Measurements from ENCODE around the gene RNF212.

The RNF212 gene

DNA sequence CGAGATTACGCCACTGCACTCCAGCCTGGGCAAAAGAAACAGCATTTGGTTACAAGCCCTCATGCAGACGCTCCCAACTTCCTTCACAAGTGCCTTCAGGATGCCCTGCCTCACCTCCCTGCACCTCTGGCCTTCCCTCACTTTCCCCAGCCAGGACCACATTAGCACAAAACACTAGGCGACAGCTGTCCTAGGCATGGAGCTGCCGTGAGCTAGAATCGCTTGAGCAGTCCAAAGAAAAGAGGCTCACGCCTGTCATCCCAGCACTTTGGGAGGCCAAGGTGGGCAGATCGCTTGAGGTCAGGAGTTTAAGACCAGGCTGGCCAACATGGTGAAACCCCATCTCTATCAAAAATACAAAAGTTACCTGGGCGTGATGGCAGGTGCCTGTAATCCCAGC is 15.8 kb downstream of the RNF212 start:
- TF ChIP-seq YY1 (IDR thresholded peaks at IDR 0.05; ENCODE audit: low read depth): no peak

- no peak for TF ChIP-seq TEAD4 (IDR thresholded peaks at IDR 0.05)
- TF ChIP-seq MAX (IDR thresholded peaks at IDR 0.05): no peak
- TF ChIP-seq NFIC (IDR thresholded peaks at IDR 0.05): no peak
- TF ChIP-seq TAF1 (IDR thresholded peaks at IDR 0.05; ENCODE audit: low read depth): no peak
- no peak for TF ChIP-seq ZBTB7A (IDR thresholded peaks at IDR 0.05; ENCODE audit: low read depth)
- TF ChIP-seq FOXM1 (IDR thresholded peaks at IDR 0.05; ENCODE audit: borderline replicate concordance, low read depth): no peak
Observed at GRCh38 chr4:1096841-1097240, 16.5 kb downstream of the RNF212 start.

DNA sequence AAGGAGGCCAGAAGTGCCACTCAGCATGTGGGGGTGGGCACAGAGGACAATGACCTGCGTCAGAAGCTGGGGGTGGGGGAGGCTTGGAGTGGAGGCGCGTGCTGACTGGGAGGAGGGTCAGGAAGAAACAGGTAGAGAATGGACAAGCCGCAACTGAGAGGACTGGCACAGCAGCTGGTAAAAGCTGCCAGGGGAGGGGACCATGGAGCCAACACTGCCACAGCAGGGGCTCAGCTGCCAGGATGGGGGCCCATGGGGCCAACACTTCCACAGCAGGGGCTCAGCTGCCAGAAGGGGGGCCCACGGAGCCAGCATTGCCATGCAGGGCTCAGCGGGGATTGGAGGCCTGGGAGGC is 19.1 kb downstream of the RNF212 start:
- TF ChIP-seq YY1 (IDR thresholded peaks at IDR 0.05; ENCODE audit: low read depth): no peak
- TF ChIP-seq, protein P1, sequence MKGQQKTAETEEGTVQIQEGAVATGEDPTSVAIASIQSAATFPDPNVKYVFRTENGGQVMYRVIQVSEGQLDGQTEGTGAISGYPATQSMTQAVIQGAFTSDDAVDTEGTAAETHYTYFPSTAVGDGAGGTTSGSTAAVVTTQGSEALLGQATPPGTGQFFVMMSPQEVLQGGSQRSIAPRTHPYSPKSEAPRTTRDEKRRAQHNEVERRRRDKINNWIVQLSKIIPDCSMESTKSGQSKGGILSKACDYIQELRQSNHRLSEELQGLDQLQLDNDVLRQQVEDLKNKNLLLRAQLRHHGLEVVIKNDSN (IDR thresholded peaks at IDR 0.05): no peak
- TF ChIP-seq TCF12 (IDR thresholded peaks at IDR 0.05; ENCODE audit: low read depth): no peak
- TF ChIP-seq EP300 (IDR thresholded peaks at IDR 0.05; ENCODE audit: borderline replicate concordance): no peak
- TF ChIP-seq RAD21 (IDR thresholded peaks at IDR 0.05; ENCODE audit: low read depth): no peak
- no peak for TF ChIP-seq FOXM1 (IDR thresholded peaks at IDR 0.05; ENCODE audit: borderline replicate concordance, low read depth)
- TF ChIP-seq TAF1 (IDR thresholded peaks at IDR 0.05; ENCODE audit: low read depth): no peak
- TF ChIP-seq, protein P2, sequence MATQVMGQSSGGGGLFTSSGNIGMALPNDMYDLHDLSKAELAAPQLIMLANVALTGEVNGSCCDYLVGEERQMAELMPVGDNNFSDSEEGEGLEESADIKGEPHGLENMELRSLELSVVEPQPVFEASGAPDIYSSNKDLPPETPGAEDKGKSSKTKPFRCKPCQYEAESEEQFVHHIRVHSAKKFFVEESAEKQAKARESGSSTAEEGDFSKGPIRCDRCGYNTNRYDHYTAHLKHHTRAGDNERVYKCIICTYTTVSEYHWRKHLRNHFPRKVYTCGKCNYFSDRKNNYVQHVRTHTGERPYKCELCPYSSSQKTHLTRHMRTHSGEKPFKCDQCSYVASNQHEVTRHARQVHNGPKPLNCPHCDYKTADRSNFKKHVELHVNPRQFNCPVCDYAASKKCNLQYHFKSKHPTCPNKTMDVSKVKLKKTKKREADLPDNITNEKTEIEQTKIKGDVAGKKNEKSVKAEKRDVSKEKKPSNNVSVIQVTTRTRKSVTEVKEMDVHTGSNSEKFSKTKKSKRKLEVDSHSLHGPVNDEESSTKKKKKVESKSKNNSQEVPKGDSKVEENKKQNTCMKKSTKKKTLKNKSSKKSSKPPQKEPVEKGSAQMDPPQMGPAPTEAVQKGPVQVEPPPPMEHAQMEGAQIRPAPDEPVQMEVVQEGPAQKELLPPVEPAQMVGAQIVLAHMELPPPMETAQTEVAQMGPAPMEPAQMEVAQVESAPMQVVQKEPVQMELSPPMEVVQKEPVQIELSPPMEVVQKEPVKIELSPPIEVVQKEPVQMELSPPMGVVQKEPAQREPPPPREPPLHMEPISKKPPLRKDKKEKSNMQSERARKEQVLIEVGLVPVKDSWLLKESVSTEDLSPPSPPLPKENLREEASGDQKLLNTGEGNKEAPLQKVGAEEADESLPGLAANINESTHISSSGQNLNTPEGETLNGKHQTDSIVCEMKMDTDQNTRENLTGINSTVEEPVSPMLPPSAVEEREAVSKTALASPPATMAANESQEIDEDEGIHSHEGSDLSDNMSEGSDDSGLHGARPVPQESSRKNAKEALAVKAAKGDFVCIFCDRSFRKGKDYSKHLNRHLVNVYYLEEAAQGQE (IDR thresholded peaks at IDR 0.05; ENCODE audit: low read depth): no peak
- no peak for TF ChIP-seq NFIC (IDR thresholded peaks at IDR 0.05)
- TF ChIP-seq CEBPB (IDR thresholded peaks at IDR 0.05): no peak
- TF ChIP-seq TEAD4 (IDR thresholded peaks at IDR 0.05): no peak
- TF ChIP-seq ZBTB7A (IDR thresholded peaks at IDR 0.05; ENCODE audit: low read depth): no peak
- no peak for TF ChIP-seq EGR1 (IDR thresholded peaks at IDR 0.05)
- no peak for TF ChIP-seq CREB1 (IDR thresholded peaks at IDR 0.05; ENCODE audit: low read depth)
- TF ChIP-seq MAX (IDR thresholded peaks at IDR 0.05): no peak

DNA sequence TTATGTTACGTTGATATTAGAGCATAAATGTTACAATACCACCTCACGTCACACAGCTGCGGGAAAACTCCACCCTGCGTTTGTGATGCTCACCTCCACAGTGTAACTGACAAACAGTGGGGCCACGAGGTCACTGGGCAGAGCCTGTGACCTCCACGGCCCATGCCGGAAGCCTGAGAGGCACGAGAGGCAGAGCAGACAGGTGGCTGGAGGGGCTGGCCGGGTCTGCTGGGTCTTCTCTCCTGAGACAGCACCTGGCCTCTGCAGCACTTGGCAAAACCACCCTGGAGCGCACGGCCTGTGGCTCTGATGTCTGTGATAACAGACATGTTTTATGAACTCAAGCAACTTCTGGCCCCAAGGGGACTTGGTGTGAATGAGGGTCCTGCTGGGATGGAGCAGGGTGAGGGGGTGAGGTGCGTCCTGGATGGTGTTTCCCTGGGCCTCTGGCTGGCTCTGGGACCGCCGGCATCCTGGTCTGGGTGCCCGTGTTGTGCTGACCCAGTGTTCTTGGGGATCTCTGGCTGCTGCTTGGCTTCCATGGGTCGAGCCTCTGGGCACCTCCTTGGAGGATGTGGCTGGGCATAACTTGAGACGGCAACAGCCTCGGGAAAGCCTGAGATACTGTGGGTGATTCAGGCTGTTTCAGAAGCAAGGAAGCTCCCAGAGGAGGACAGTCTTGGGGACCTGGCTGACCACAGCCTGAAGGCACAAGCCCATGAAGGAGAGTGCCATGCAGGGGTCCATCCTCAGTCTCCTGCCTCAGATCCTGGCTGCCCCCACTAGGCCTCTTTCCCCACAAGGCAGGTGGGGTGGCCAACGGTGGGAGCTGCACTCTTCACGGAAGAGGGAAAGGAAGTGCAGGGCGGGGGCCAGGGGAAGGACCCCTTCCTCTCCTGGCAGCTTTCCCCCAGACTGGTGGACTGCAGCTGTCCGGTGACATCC is 19.7 kb downstream of the RNF212 start:
- no peak for TF ChIP-seq CEBPB (IDR thresholded peaks at IDR 0.05)
- TF ChIP-seq, protein P2 (IDR thresholded peaks at IDR 0.05; ENCODE audit: low read depth): no peak
- TF ChIP-seq EP300 (IDR thresholded peaks at IDR 0.05; ENCODE audit: borderline replicate concordance): no peak
- no peak for TF ChIP-seq RAD21 (IDR thresholded peaks at IDR 0.05; ENCODE audit: low read depth)
- TF ChIP-seq, protein P1 (IDR thresholded peaks at IDR 0.05): no peak
- TF ChIP-seq TEAD4 (IDR thresholded peaks at IDR 0.05): no peak
- TF ChIP-seq TAF1 (IDR thresholded peaks at IDR 0.05; ENCODE audit: low read depth): no peak
- TF ChIP-seq EGR1 (IDR thresholded peaks at IDR 0.05): no peak
- no peak for TF ChIP-seq TCF12 (IDR thresholded peaks at IDR 0.05; ENCODE audit: low read depth)
- TF ChIP-seq MAX (IDR thresholded peaks at IDR 0.05): no peak
- TF ChIP-seq ZBTB7A (IDR thresholded peaks at IDR 0.05; ENCODE audit: low read depth): no peak
- no peak for TF ChIP-seq NFIC (IDR thresholded peaks at IDR 0.05)
- no peak for TF ChIP-seq YY1 (IDR thresholded peaks at IDR 0.05; ENCODE audit: low read depth)
- TF ChIP-seq CREB1 (IDR thresholded peaks at IDR 0.05; ENCODE audit: low read depth): no peak
- TF ChIP-seq FOXM1 (IDR thresholded peaks at IDR 0.05; ENCODE audit: borderline replicate concordance, low read depth): no peak

DNA sequence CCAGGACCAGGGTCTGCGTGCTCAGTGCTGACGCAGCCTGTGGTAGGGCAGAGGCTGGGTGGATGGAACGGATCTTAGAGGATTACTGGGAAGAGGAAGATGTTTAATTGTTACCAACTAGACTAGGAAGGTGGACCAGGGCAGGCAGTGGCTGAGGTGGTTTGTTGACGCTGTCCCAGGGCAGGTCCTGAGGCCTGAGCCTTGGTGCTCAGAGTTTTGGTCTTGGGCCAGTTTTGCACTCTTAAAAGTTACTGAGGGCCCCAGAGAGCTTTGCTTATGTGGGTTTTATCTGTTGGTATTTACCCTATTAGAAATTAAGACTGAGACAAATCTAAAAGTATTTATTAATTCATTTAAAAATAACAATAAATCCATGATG is 20.4 kb downstream of the RNF212 start:
- TF ChIP-seq EGR1 (IDR thresholded peaks at IDR 0.05): no peak

Measured in Ishikawa (cell line).